Measurements from ENCODE around the gene SCAI.

Gene SCAI

GRCh38 chr9:125074976-125075375, 68.4 kb downstream of the SCAI start:
- TF ChIP-seq REST (IDR thresholded peaks at IDR 0.05; ENCODE audit: low read depth) (no peak), CEBPB (IDR thresholded peaks at IDR 0.05) (no peak), RAD21 (IDR thresholded peaks at IDR 0.05; ENCODE audit: low read depth) (no peak), YY1 (IDR thresholded peaks at IDR 0.05; ENCODE audit: low read depth) (no peak), EP300 (IDR thresholded peaks at IDR 0.05; ENCODE audit: borderline replicate concordance) (no peak), CREB1 (IDR thresholded peaks at IDR 0.05; ENCODE audit: low read depth) (no peak), USF1 (IDR thresholded peaks at IDR 0.05) (no peak), MAX (IDR thresholded peaks at IDR 0.05) (no peak), TEAD4 (IDR thresholded peaks at IDR 0.05) (no peak), EGR1 (IDR thresholded peaks at IDR 0.05) (no peak), ZBTB7A (IDR thresholded peaks at IDR 0.05; ENCODE audit: low read depth) (no peak), NFIC (IDR thresholded peaks at IDR 0.05) (no peak), FOXM1 (IDR thresholded peaks at IDR 0.05; ENCODE audit: borderline replicate concordance, low read depth) (no peak)

GRCh38 chr9:125066839-125067619, 76.3 kb downstream of the SCAI start:
- TF ChIP-seq TEAD4 (IDR thresholded peaks at IDR 0.05), result no peak
- TF ChIP-seq REST (IDR thresholded peaks at IDR 0.05; ENCODE audit: low read depth), result no peak
- TF ChIP-seq RAD21 (IDR thresholded peaks at IDR 0.05; ENCODE audit: low read depth), result no peak
- TF ChIP-seq EP300 (IDR thresholded peaks at IDR 0.05; ENCODE audit: borderline replicate concordance), result no peak
- no peak for TF ChIP-seq FOXM1 (IDR thresholded peaks at IDR 0.05; ENCODE audit: borderline replicate concordance, low read depth)
- no peak for TF ChIP-seq MAX (IDR thresholded peaks at IDR 0.05)
- no peak for TF ChIP-seq NFIC (IDR thresholded peaks at IDR 0.05)
- no peak for TF ChIP-seq CEBPB (IDR thresholded peaks at IDR 0.05)
- no peak for TF ChIP-seq TCF12 (IDR thresholded peaks at IDR 0.05; ENCODE audit: low read depth)
- no peak for TF ChIP-seq ZBTB7A (IDR thresholded peaks at IDR 0.05; ENCODE audit: low read depth)
- TF ChIP-seq TAF1 (IDR thresholded peaks at IDR 0.05; ENCODE audit: low read depth), result no peak
- TF ChIP-seq EGR1 (IDR thresholded peaks at IDR 0.05), result no peak
- no peak for TF ChIP-seq CREB1 (IDR thresholded peaks at IDR 0.05; ENCODE audit: low read depth)
- TF ChIP-seq YY1 (IDR thresholded peaks at IDR 0.05; ENCODE audit: low read depth), result no peak
- no peak for TF ChIP-seq USF1 (IDR thresholded peaks at IDR 0.05)

GRCh38 chr9:125061391-125061790, 81.9 kb downstream of the SCAI start:
- TF ChIP-seq USF1 (IDR thresholded peaks at IDR 0.05), result no peak
- TF ChIP-seq REST (IDR thresholded peaks at IDR 0.05; ENCODE audit: low read depth), result no peak
- TF ChIP-seq EP300 (IDR thresholded peaks at IDR 0.05; ENCODE audit: borderline replicate concordance), result no peak
- TF ChIP-seq YY1 (IDR thresholded peaks at IDR 0.05; ENCODE audit: low read depth), result no peak
- TF ChIP-seq TEAD4 (IDR thresholded peaks at IDR 0.05), result no peak
- no peak for TF ChIP-seq FOXM1 (IDR thresholded peaks at IDR 0.05; ENCODE audit: borderline replicate concordance, low read depth)
- TF ChIP-seq TCF12 (IDR thresholded peaks at IDR 0.05; ENCODE audit: low read depth), result no peak
- no peak for TF ChIP-seq RAD21 (IDR thresholded peaks at IDR 0.05; ENCODE audit: low read depth)
- no peak for TF ChIP-seq ZBTB7A (IDR thresholded peaks at IDR 0.05; ENCODE audit: low read depth)
- no peak for TF ChIP-seq CEBPB (IDR thresholded peaks at IDR 0.05)
- TF ChIP-seq EGR1 (IDR thresholded peaks at IDR 0.05), result no peak
- no peak for TF ChIP-seq MAX (IDR thresholded peaks at IDR 0.05)
- TF ChIP-seq TAF1 (IDR thresholded peaks at IDR 0.05; ENCODE audit: low read depth), result no peak
- TF ChIP-seq NFIC (IDR thresholded peaks at IDR 0.05), result no peak
- no peak for TF ChIP-seq CREB1 (IDR thresholded peaks at IDR 0.05; ENCODE audit: low read depth)

All from Ishikawa (cell line).